GM12878 (cell line): ENCODE data around the gene C21orf58. TPM values are rescaled to one million over a fixed set of nuclear protein-coding genes. Genes with fewer than 3 reads are reported as not detected.

Experiments used
- BCLAF1 ChIP-seq: fragments of 450-650 bp; IDR thresholded peaks from 2 replicates; pipeline ENCODE4 v1.6.1; 2017; ENCODE audit warnings: antibody characterized with exemption, mild to moderate bottlenecking, moderate library complexity
- CEBPB ChIP-seq, 2 experiments: fragments of 150-350 bp in 1 of 2; IDR thresholded peaks; 2 replicates each; pipeline ENCODE4 v1.6.1; 2012 to 2014; ENCODE audit warnings: low read depth in 2 of 2, low read length in 2 of 2, borderline replicate concordance in 1 of 2, inconsistent platforms in 1 of 2
- DPF2 ChIP-seq: fragments of 450-650 bp; IDR thresholded peaks from 2 replicates; pipeline ENCODE4 v1.6.1; 2017; ENCODE audit warnings: mild to moderate bottlenecking
- EZH2 ChIP-seq: IDR thresholded peaks from 2 replicates; pipeline ENCODE4 v1.6.1; 2012; ENCODE audit warnings: low read depth, mild to moderate bottlenecking, control low read depth, inconsistent platforms, low read length, borderline replicate concordance; ENCODE audit not compliant: control insufficient read depth
- HCFC1 ChIP-seq: fragments of 150-350 bp; IDR thresholded peaks from 2 replicates; pipeline ENCODE4 v1.6.1; 2014; ENCODE audit warnings: low read length
- MYB ChIP-seq: fragments of 150-350 bp; IDR thresholded peaks from 2 replicates; pipeline ENCODE4 v1.6.1; 2014; ENCODE audit warnings: mild to moderate bottlenecking, low read depth, low read length, borderline replicate concordance
- MYC ChIP-seq: IDR thresholded peaks from 2 replicates; pipeline ENCODE4 v1.6.1; 2011; ENCODE audit warnings: mild to moderate bottlenecking, low read length, moderate library complexity, inconsistent platforms; ENCODE audit not compliant: insufficient read depth, insufficient replicate concordance, insufficient read length, severe bottlenecking
- PRDM15 ChIP-seq: fragments of 450-650 bp; formaldehyde crosslinking; IDR thresholded peaks from 2 replicates; pipeline ENCODE4 v1.4.0; 2020; ENCODE audit warnings: mild to moderate bottlenecking, moderate library complexity
- RBBP5 ChIP-seq: fragments of 200-600 bp; sonication (generic); conservative IDR thresholded peaks from 2 replicates; pipeline ENCODE4 v1.6.1; 2016
- RCOR1 ChIP-seq: conservative IDR thresholded peaks from 2 replicates; pipeline ENCODE4 v1.6.1; 2012; ENCODE audit warnings: low read depth, low read length, improper control_type of control experiment
- SMC3 ChIP-seq: IDR thresholded peaks from 2 replicates; pipeline ENCODE4 v1.6.1; 2011; ENCODE audit warnings: low read length, improper control_type of control experiment, borderline replicate concordance
- SRF ChIP-seq, 2 experiments: IDR thresholded peaks; 2 replicates each; pipeline ENCODE4 v1.6.1; 2011; ENCODE audit warnings: low read depth in 2 of 2, low read length in 2 of 2, mild to moderate bottlenecking in 1 of 2, moderate library complexity in 1 of 2
- ZNF384 ChIP-seq: IDR thresholded peaks from 2 replicates; pipeline ENCODE4 v1.6.1; 2012; ENCODE audit warnings: low read depth, mild to moderate bottlenecking, low read length, improper control_type of control experiment, borderline replicate concordance
- ZNF687 ChIP-seq: fragments of 450-650 bp; IDR thresholded peaks from 2 replicates; pipeline ENCODE4 v1.6.1; 2017; ENCODE audit warnings: mild to moderate bottlenecking, moderate library complexity
- polyA plus RNA-seq, 11 experiments: library from polyadenylated mRNA; depleted of rRNA in 4 of 11; unstranded in 6 of 11; stranded (reverse) in 5 of 11; fragments of >200 nt; fragmentation: Nextera tagmentation in 4 of 11; fragmentation: Illumina TruSeq in 1 of 11; extraction: Ambion mirVana in 4 of 11; extraction: Trizol in 1 of 11; gene quantifications; 1 replicate in 1 of 11; 2 replicates in 10 of 11; pipeline versions ENCODE4 v1.2.1 to v1.2.3, GENCODE V29; 2011 to 2016; ENCODE audit warnings: inconsistent platforms in 2 of 11, missing spikeins in 2 of 11, low read depth in 1 of 11
- total RNA-seq, 4 experiments: library from RNA; depleted of rRNA in 3 of 4; stranded (reverse); fragments of >200 nt in 3 of 4; fragmentation: Illumina TruSeq in 1 of 4; extraction: Trizol in 1 of 4; gene quantifications; 2 replicates each; pipeline versions ENCODE4 v1.2.1 to v1.2.3, GENCODE V29; 2013 to 2021

The C21orf58 gene
- total and polyA plus RNA-seq, 10 of the 15 experiments (the other 5 are each of a cell fraction or from before 2014, with no cell fraction given), result 1.1 to 22.3 (median 11.8) TPM

GRCh38 chr21:46349134-46349760 is 25.6 kb upstream of the C21orf58 start (continued):
- TF ChIP-seq PRDM15 (CRISPR knock-in tag), result no peak
- no peak for TF ChIP-seq SRF (IDR thresholded peaks at IDR 0.05; ENCODE audit: low read depth in 2 of 2, low read length in 2 of 2)
- no peak for TF ChIP-seq MYB
- TF ChIP-seq RCOR1, result no peak
- TF ChIP-seq HCFC1, result no peak
- TF ChIP-seq MYC, result no peak
- no peak for TF ChIP-seq RBBP5
- no peak for TF ChIP-seq CEBPB (IDR thresholded peaks at IDR 0.05; ENCODE audit: borderline replicate concordance in 1 of 2, low read depth in 2 of 2, low read length in 2 of 2)
- no peak for TF ChIP-seq ZNF384
- TF ChIP-seq SMC3, result no peak
- TF ChIP-seq ZNF687, result no peak
- TF ChIP-seq EZH2, result no peak
- no peak for TF ChIP-seq DPF2
- TF ChIP-seq BCLAF1, result no peak
